Stimulated activated CD4-positive, alpha-beta T cell treated with anti-CD3 and anti-CD28 coated beads, Interleukin-12 subunit alpha, Interleukin-12 subunit beta, amount 100 ng/mL, for 24 hours (primary cell): Measurements from ENCODE around the gene NAV3.

ENCODE experiments used
- DNase-seq, 2 experiments: peaks; one replicate each; pipeline ENCODE4 v3.0.0-alpha.2; 2020; ENCODE audit warnings: low read depth in 2 of 2

NAV3 gene

GRCh38 chr12:77928078-77928477 lies 97.4 kb downstream of the NAV3 start:
- no peak for DNase-seq

- no peak for DNase-seq
Measured at GRCh38 chr12:77932216-77932615, 101.5 kb downstream of the NAV3 start.

- DNase-seq: no peak
Measured at GRCh38 chr12:77938301-77938700, 107.6 kb downstream of the NAV3 start.

- no peak for DNase-seq
Measured at GRCh38 chr12:77940011-77940423, 109.3 kb downstream of the NAV3 start.

- DNase-seq: no peak
Measured at GRCh38 chr12:77940567-77940966, 109.9 kb downstream of the NAV3 start.

GRCh38 chr12:77941401-77941800 lies 110.7 kb downstream of the NAV3 start:
- DNase-seq: no peak

GRCh38 chr12:77943466-77943865 lies 112.8 kb downstream of the NAV3 start:
- no peak for DNase-seq

GRCh38 chr12:77946541-77947061 lies 115.9 kb downstream of the NAV3 start:
- DNase-seq: no peak

GRCh38 chr12:77947330-77947729 lies 116.6 kb downstream of the NAV3 start:
- no peak for DNase-seq

- DNase-seq: no peak
Measured at GRCh38 chr12:77947746-77948145, 117.1 kb downstream of the NAV3 start.

GRCh38 chr12:77949943-77950342 lies 119.2 kb downstream of the NAV3 start:
- no peak for DNase-seq

GRCh38 chr12:77953528-77954205 lies 123.0 kb downstream of the NAV3 start:
- DNase-seq: no peak

- DNase-seq: no peak
Measured at GRCh38 chr12:77954206-77954555, 123.5 kb downstream of the NAV3 start.

- no peak for DNase-seq
Measured at GRCh38 chr12:77957062-77957461, 126.4 kb downstream of the NAV3 start.

GRCh38 chr12:77963576-77964178 lies 133.0 kb downstream of the NAV3 start:
- DNase-seq: no peak

- DNase-seq: no peak
Measured at GRCh38 chr12:77965790-77966189, 135.1 kb downstream of the NAV3 start.

GRCh38 chr12:77968021-77968420 lies 137.3 kb downstream of the NAV3 start:
- no peak for DNase-seq

- DNase-seq: no peak
Measured at GRCh38 chr12:77968571-77968970, 137.9 kb downstream of the NAV3 start.

- no peak for DNase-seq
Measured at GRCh38 chr12:77973579-77973978, 142.9 kb downstream of the NAV3 start.

- DNase-seq: no peak
Measured at GRCh38 chr12:77974645-77975044, 144.0 kb downstream of the NAV3 start.

GRCh38 chr12:77979597-77980250 lies 149.0 kb downstream of the NAV3 start:
- no peak for DNase-seq

- no peak for DNase-seq
Measured at GRCh38 chr12:77980782-77981181, 150.1 kb downstream of the NAV3 start.

GRCh38 chr12:77983859-77984258 lies 153.2 kb downstream of the NAV3 start:
- no peak for DNase-seq
